Esophagus muscularis mucosa (tissue), 3 donors: Measurements from ENCODE around the gene BCAS4.

ENCODE experiments used
- CTCF ChIP-seq, 3 experiments: fragments of 200-600 bp in 2 of 3; fragments of 450-650 bp in 1 of 3; sonication (generic) in 2 of 3; IDR thresholded peaks; one replicate each; pipeline ENCODE4 v1.5.1; 2017 to 2019; ENCODE audit warnings: antibody characterized with exemption in 3 of 3, mild to moderate bottlenecking in 2 of 3, moderate library complexity in 1 of 3
- EP300 ChIP-seq: sonication (generic); formaldehyde crosslinking; IDR thresholded peaks from one replicate; pipeline ENCODE4 v1.6.1; 2017; ENCODE audit warnings: antibody characterized with exemption

- TF ChIP-seq EP300 (no peak), CTCF (IDR thresholded peaks at IDR 0.05) (no peak)
These were observed 20.3 kb upstream of the BCAS4 start for GRCh38 chr20:50774515-50774914.
